ENCODE data around the gene PHF24. TPM values are rescaled to one million over a fixed set of nuclear protein-coding genes. Genes with fewer than 3 reads are reported as not detected.

The PHF24 gene
- total RNA-seq, 4 donors from 2014 or later: 0.44 to 2.7 (median 1.5) TPM

- WGBS, 2 donors: 36 to 41% methylated on average over 4 of the region's 4 CpGs
- peak; percentile 25 to 79 for DNase-seq (ENCODE audit: low spot score in 2 of 2)
- TF ChIP-seq CTCF (IDR thresholded peaks at IDR 0.05) (no peak), POLR2A (IDR thresholded peaks at IDR 0.05) (no peak)
These were observed 36.3 kb downstream of the PHF24 start for GRCh38 chr9:34994260-34994899.

GRCh38 chr9:34994900-34995669, 37.0 kb downstream of the PHF24 start:
- intact Hi-C loops (cut with DNase I; ENCODE audit: low total_unique reads): no loop called here

More at GRCh38 chr9:34994260-34994899, 36.3 kb downstream of the PHF24 start:
- H3K4me3 ChIP-seq (ENCODE audit: low read depth, poor library complexity, severe bottlenecking): no peak overlapping the region
- intact Hi-C loops (cut with DNase I; ENCODE audit: low total_unique reads): no loop called here

GRCh38 chr9:34995670-34996060, 37.6 kb downstream of the PHF24 start:
- DNase-seq (ENCODE audit: low spot score in 2 of 2): peak in 1 of 2 donors; percentile 53
- intact Hi-C loops (cut with DNase I; ENCODE audit: low total_unique reads): no loop called here
- no peak overlapping the region for H3K4me3 ChIP-seq (ENCODE audit: low read depth, poor library complexity, severe bottlenecking)
- WGBS, 2 donors: 63 to 65% methylated on average over 3 of the region's 3 CpGs
- TF ChIP-seq CTCF (IDR thresholded peaks at IDR 0.05): no peak
- TF ChIP-seq POLR2A (IDR thresholded peaks at IDR 0.05): no peak

More at GRCh38 chr9:34994900-34995669, 37.0 kb downstream of the PHF24 start:
- 66 to 67% methylated on average over 7 of the region's 7 CpGs for WGBS, 2 donors
- DNase-seq (ENCODE audit: low spot score in 2 of 2): peak; percentile 17 to 36
- H3K4me3 ChIP-seq (ENCODE audit: low read depth, poor library complexity, severe bottlenecking): no peak overlapping the region
- TF ChIP-seq CTCF (IDR thresholded peaks at IDR 0.05) (no peak), POLR2A (IDR thresholded peaks at IDR 0.05) (no peak)

- 95 to 96% methylated on average over 23 to 26 of the region's 26 CpGs for WGBS, 2 donors
- DNase-seq (ENCODE audit: low spot score in 2 of 2): peak in 1 of 2 donors; percentile 79
- no peak for TF ChIP-seq CTCF (IDR thresholded peaks at IDR 0.05)
- TF ChIP-seq POLR2A (IDR thresholded peaks at IDR 0.05): no peak
- H3K4me3 ChIP-seq (ENCODE audit: low read depth, poor library complexity, severe bottlenecking): no peak overlapping the region
- intact Hi-C loops (cut with DNase I; ENCODE audit: low total_unique reads): no loop called here
These were observed 38.3 kb downstream of the PHF24 start for GRCh38 chr9:34996181-34996904.

GRCh38 chr9:34996905-34997279, 38.8 kb downstream of the PHF24 start:
- DNase-seq (ENCODE audit: low spot score in 2 of 2): no peak
- TF ChIP-seq POLR2A (IDR thresholded peaks at IDR 0.05) (no peak), CTCF (IDR thresholded peaks at IDR 0.05) (no peak)
- intact Hi-C loops (cut with DNase I; ENCODE audit: low total_unique reads): no loop called here
- WGBS, 2 donors: 88 to 91% methylated on average over 10 of the region's 10 CpGs
- H3K4me3 ChIP-seq (ENCODE audit: low read depth, poor library complexity, severe bottlenecking): no peak overlapping the region

Measured in lower leg skin (tissue), 4 donors.